Globus pallidus (tissue), 1 donor: ENCODE results near the gene INSM2.

Source experiments
- DNase-seq: peaks from one replicate; pipeline ENCODE4 v3.0.0-alpha.2; 2015; ENCODE audit warnings: low spot score

Gene INSM2

GRCh38 chr14:35533357-35534207 is at the start of gene INSM2:
Gene INSM2, plus strand, starts transcription at chr14:35534164. Its CDS starts 89 bp downstream, at chr14:35534253.
- DNase-seq: peak; percentile 19

- DNase-seq: no peak
Observed at GRCh38 chr14:35492569-35493014, 41.4 kb upstream of the INSM2 start.

- no peak for DNase-seq
Observed at GRCh38 chr14:35495278-35495677, 38.7 kb upstream of the INSM2 start.

GRCh38 chr14:35499180-35499579 is 34.8 kb upstream of the INSM2 start:
- DNase-seq: no peak

GRCh38 chr14:35503646-35504045 is 30.3 kb upstream of the INSM2 start:
- no peak for DNase-seq

GRCh38 chr14:35504260-35504659 is 29.7 kb upstream of the INSM2 start:
- no peak for DNase-seq

- no peak for DNase-seq
Observed at GRCh38 chr14:35506461-35506860, 27.5 kb upstream of the INSM2 start.

GRCh38 chr14:35506927-35507326 is 27.0 kb upstream of the INSM2 start:
- no peak for DNase-seq

- DNase-seq: no peak
Observed at GRCh38 chr14:35509846-35510245, 24.1 kb upstream of the INSM2 start.

- no peak for DNase-seq
Observed at GRCh38 chr14:35512765-35513164, 21.2 kb upstream of the INSM2 start.

GRCh38 chr14:35515916-35516315 is 18.0 kb upstream of the INSM2 start:
- no peak for DNase-seq

- no peak for DNase-seq
Observed at GRCh38 chr14:35519986-35520385, 14.0 kb upstream of the INSM2 start.

GRCh38 chr14:35525695-35526094 is 8.3 kb upstream of the INSM2 start:
- DNase-seq: no peak

GRCh38 chr14:35526962-35527361 is 7.0 kb upstream of the INSM2 start:
- DNase-seq: no peak

GRCh38 chr14:35531960-35532747 is 1.8 kb upstream of the INSM2 start:
- DNase-seq: no peak

GRCh38 chr14:35532783-35533356 is 1.1 kb upstream of the INSM2 start:
- DNase-seq: no peak

- DNase-seq: no peak
Observed at GRCh38 chr14:35534208-35534872, 376 bp downstream of the INSM2 start.

- DNase-seq: peak; percentile 37
Observed at GRCh38 chr14:35534873-35535482, 1.0 kb downstream of the INSM2 start.

- no peak for DNase-seq
Observed at GRCh38 chr14:35535483-35536112, 1.6 kb downstream of the INSM2 start.

GRCh38 chr14:35539969-35540368 is 6.0 kb downstream of the INSM2 start:
- DNase-seq: no peak

GRCh38 chr14:35543006-35543405 is 9.0 kb downstream of the INSM2 start:
- no peak for DNase-seq
